NOMO-1 treated with DMSO at 0.1 percent for 48 hours (cell line): Measurements from ENCODE around the gene PTBP2.
"Not testable (repeated sequence)": the region's sequence is repeated elsewhere in the genome, so short reads cannot be mapped to it uniquely, and the experiment has no call there.

ENCODE experiments used
- DNase-seq: peaks from one replicate; lab custom pipeline; 2025; ENCODE audit not compliant: unreplicated experiment; lab: John Stamatoyannopoulos, UW

Gene PTBP2

GRCh38 chr1:96730574-96731298 is 9.2 kb downstream of the PTBP2 start:
- DNase-seq: no peak

- DNase-seq: no peak
These were observed 19.8 kb downstream of the PTBP2 start for GRCh38 chr1:96741335-96741734.

- no peak for DNase-seq
These were observed 25.1 kb downstream of the PTBP2 start for GRCh38 chr1:96746440-96747420.

- DNase-seq: no peak
These were observed 26.0 kb downstream of the PTBP2 start for GRCh38 chr1:96747565-96747964.

- DNase-seq: no peak
These were observed 26.5 kb downstream of the PTBP2 start for GRCh38 chr1:96748078-96748477.

- no peak for DNase-seq
These were observed 28.0 kb downstream of the PTBP2 start for GRCh38 chr1:96749618-96750017.

GRCh38 chr1:96752394-96752793 is 30.8 kb downstream of the PTBP2 start:
- DNase-seq: no peak

GRCh38 chr1:96756789-96757188 is 35.2 kb downstream of the PTBP2 start:
- no peak for DNase-seq

GRCh38 chr1:96762586-96762985 is 41.0 kb downstream of the PTBP2 start:
- not testable (repeated sequence) for DNase-seq

GRCh38 chr1:96763514-96763913 is 41.9 kb downstream of the PTBP2 start:
- DNase-seq: no peak

- DNase-seq: no peak
These were observed 42.9 kb downstream of the PTBP2 start for GRCh38 chr1:96764469-96764868.

GRCh38 chr1:96771847-96772246 is 50.3 kb downstream of the PTBP2 start:
- no peak for DNase-seq

- no peak for DNase-seq
These were observed 50.8 kb downstream of the PTBP2 start for GRCh38 chr1:96772349-96772748.

- no peak for DNase-seq
These were observed 51.4 kb downstream of the PTBP2 start for GRCh38 chr1:96772972-96773371.

GRCh38 chr1:96782206-96782605 is 60.6 kb downstream of the PTBP2 start:
- DNase-seq: no peak

- DNase-seq: no peak
These were observed 61.3 kb downstream of the PTBP2 start for GRCh38 chr1:96782856-96783255.

GRCh38 chr1:96790599-96790998 is 69.0 kb downstream of the PTBP2 start:
- DNase-seq: no peak

GRCh38 chr1:96792220-96792619 is 70.6 kb downstream of the PTBP2 start:
- no peak for DNase-seq

- DNase-seq: not testable (repeated sequence)
These were observed 80.1 kb downstream of the PTBP2 start for GRCh38 chr1:96801696-96802095.

GRCh38 chr1:96804648-96805047 is 83.1 kb downstream of the PTBP2 start:
- no peak for DNase-seq

GRCh38 chr1:96808191-96808590 is 86.6 kb downstream of the PTBP2 start:
- DNase-seq: no peak

- DNase-seq: no peak
These were observed 94.3 kb downstream of the PTBP2 start for GRCh38 chr1:96815914-96816313.
